Measurements from ENCODE around the gene THAP6.
"Not testable (repeated sequence)": the region's sequence is repeated elsewhere in the genome, so short reads cannot be mapped to it uniquely, and the experiment has no call there.

THAP6 gene

DNA sequence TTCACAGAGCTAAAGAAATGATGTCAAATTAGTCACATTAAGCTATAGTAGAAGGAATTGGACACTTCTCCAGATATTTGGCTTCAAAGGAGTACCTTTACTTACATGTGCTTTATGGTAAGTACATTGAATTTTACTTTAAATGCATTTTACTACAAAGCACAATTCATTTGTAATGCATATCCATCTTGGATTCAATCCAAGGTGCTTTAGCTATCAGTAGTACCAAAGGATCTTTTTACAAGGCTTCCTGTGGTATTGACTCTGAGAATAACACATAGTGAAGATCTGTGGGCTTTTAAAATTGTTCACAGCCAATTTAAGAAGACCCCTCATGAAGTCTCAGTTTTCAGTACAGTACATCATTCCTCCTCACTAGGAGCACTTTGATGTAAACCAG lies 13.2 kb downstream of the THAP6 start:
- Histone ChIP-seq H3K4me1 (ENCODE audit: insufficient read depth, low read length, poor library complexity, severe bottlenecking) (peaks cover 3% of the 10 kb centered on the region), H3K9ac (ENCODE audit: low read depth, low read length, poor library complexity, severe bottlenecking) (no peak overlapping the region), H3K9me2 (replicated peaks; ENCODE audit: low read depth, low read length) (no peaks in the 10 kb centered on the region), H3K27me3 (ENCODE audit: insufficient read depth, low read length, poor library complexity, severe bottlenecking) (no peaks in the 10 kb centered on the region), H3K79me2 (ENCODE audit: insufficient read depth, low read length) (peaks cover 6% of the 10 kb centered on the region; the same call in 1 of the 2 replicates), H3K36me3 (ENCODE audit: insufficient read depth, low read length) (peaks cover 57% of the 10 kb centered on the region), H3K4me2 (ENCODE audit: low read depth, low read length, poor library complexity, severe bottlenecking) (no peak overlapping the region), H3K9me3 (ENCODE audit: insufficient read depth, low read depth, low read length) (0 out of 2 replicates have a peak, but pooled peaks cover 4% of the 10 kb centered on the region), H3K4me3 (ENCODE audit: low read length, poor library complexity, severe bottlenecking) (no peak overlapping the region), H4K20me1 (ENCODE audit: insufficient read depth, low read length, poor library complexity, severe bottlenecking) (no peaks in the 10 kb centered on the region), H2AFZ (ENCODE audit: low read length) (no peak overlapping the region), H3F3A (ENCODE audit: low read depth) (no peaks in the 10 kb centered on the region)
- TF ChIP-seq CTCF (conservative IDR thresholded peaks at IDR 0.05; ENCODE audit: low read length) (no peak), EZH2phosphoT487 (IDR thresholded peaks at IDR 0.05; ENCODE audit: borderline replicate concordance) (no peak)

- H3K9ac ChIP-seq (ENCODE audit: low read depth, low read length, poor library complexity, severe bottlenecking): no peak overlapping the region
- H3K4me3 ChIP-seq (ENCODE audit: low read length, poor library complexity, severe bottlenecking): no peak overlapping the region
- H3K4me2 ChIP-seq (ENCODE audit: low read depth, low read length, poor library complexity, severe bottlenecking): no peak overlapping the region
- 0 out of 2 replicates have a peak, but pooled peaks cover 4% of the 10 kb centered on the region for H3K9me3 ChIP-seq (ENCODE audit: insufficient read depth, low read depth, low read length)
- H3K36me3 ChIP-seq (ENCODE audit: insufficient read depth, low read length): peaks cover 49% of the 10 kb centered on the region
- TF ChIP-seq CTCF (conservative IDR thresholded peaks at IDR 0.05; ENCODE audit: low read length): no peak
- TF ChIP-seq EZH2phosphoT487 (IDR thresholded peaks at IDR 0.05; ENCODE audit: borderline replicate concordance): no peak
- no peaks in the 10 kb centered on the region for H3F3A ChIP-seq (ENCODE audit: low read depth)
- H3K9me2 ChIP-seq (replicated peaks; ENCODE audit: low read depth, low read length): no peaks in the 10 kb centered on the region
- H3K4me1 ChIP-seq (ENCODE audit: insufficient read depth, low read length, poor library complexity, severe bottlenecking): no peaks in the 10 kb centered on the region
- H3K27me3 ChIP-seq (ENCODE audit: insufficient read depth, low read length, poor library complexity, severe bottlenecking): no peaks in the 10 kb centered on the region
- no peaks in the 10 kb centered on the region for H4K20me1 ChIP-seq (ENCODE audit: insufficient read depth, low read length, poor library complexity, severe bottlenecking)
- H3K79me2 ChIP-seq (ENCODE audit: insufficient read depth, low read length): no peaks in the 10 kb centered on the region
- no peak overlapping the region for H2AFZ ChIP-seq (ENCODE audit: low read length)
Observed at GRCh38 chr4:75530556-75531322, 16.5 kb downstream of the THAP6 start.

- H3K79me2 ChIP-seq (ENCODE audit: insufficient read depth, low read length); H2AFZ ChIP-seq (ENCODE audit: low read length); H3K9me2 ChIP-seq (replicated peaks; ENCODE audit: low read depth, low read length); H3K4me1 ChIP-seq (ENCODE audit: insufficient read depth, low read length, poor library complexity, severe bottlenecking); H3F3A ChIP-seq (ENCODE audit: low read depth); H3K27me3 ChIP-seq (ENCODE audit: insufficient read depth, low read length, poor library complexity, severe bottlenecking); H3K4me2 ChIP-seq (ENCODE audit: low read depth, low read length, poor library complexity, severe bottlenecking); H3K9ac ChIP-seq (ENCODE audit: low read depth, low read length, poor library complexity, severe bottlenecking); H3K4me3 ChIP-seq (ENCODE audit: low read length, poor library complexity, severe bottlenecking); H3K9me3 ChIP-seq (ENCODE audit: insufficient read depth, low read depth, low read length); H4K20me1 ChIP-seq (ENCODE audit: insufficient read depth, low read length, poor library complexity, severe bottlenecking): not testable (repeated sequence)
- peaks cover 42% of the 10 kb centered on the region for H3K36me3 ChIP-seq (ENCODE audit: insufficient read depth, low read length)
Observed at GRCh38 chr4:75531536-75532143, 17.4 kb downstream of the THAP6 start.

- not testable (repeated sequence) for H3K79me2 ChIP-seq (ENCODE audit: insufficient read depth, low read length)
- H3K36me3 ChIP-seq (ENCODE audit: insufficient read depth, low read length): peaks cover 25% of the 10 kb centered on the region; the same call in 1 of the 2 replicates
Observed at GRCh38 chr4:75533339-75533887, 19.1 kb downstream of the THAP6 start.

DNA sequence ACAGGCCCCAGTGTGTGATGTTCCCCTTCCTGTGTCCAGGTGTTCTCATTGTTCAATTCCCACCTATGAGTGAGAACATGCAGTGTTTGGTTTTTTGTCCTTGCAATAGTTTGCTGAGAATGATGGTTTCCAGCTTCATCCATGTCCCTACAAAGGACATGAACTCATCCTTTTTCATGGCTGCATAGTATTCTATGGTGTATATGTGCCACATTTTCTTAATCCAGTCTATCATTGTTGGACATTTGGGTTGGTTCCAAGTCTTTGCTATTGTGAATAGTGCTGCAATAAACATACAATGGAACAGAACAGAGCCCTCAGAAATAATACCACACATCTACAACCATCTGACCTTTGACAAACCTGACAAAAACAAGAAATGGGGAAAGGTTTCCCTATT lies 19.7 kb downstream of the THAP6 start:
- not testable (repeated sequence) for H3K79me2 ChIP-seq (ENCODE audit: insufficient read depth, low read length); H3K9ac ChIP-seq (ENCODE audit: low read depth, low read length, poor library complexity, severe bottlenecking); H3K27me3 ChIP-seq (ENCODE audit: insufficient read depth, low read length, poor library complexity, severe bottlenecking); H3F3A ChIP-seq (ENCODE audit: low read depth); H3K4me2 ChIP-seq (ENCODE audit: low read depth, low read length, poor library complexity, severe bottlenecking); H2AFZ ChIP-seq (ENCODE audit: low read length); H3K9me2 ChIP-seq (replicated peaks; ENCODE audit: low read depth, low read length); H3K4me3 ChIP-seq (ENCODE audit: low read length, poor library complexity, severe bottlenecking); H3K4me1 ChIP-seq (ENCODE audit: insufficient read depth, low read length, poor library complexity, severe bottlenecking); H3K9me3 ChIP-seq (ENCODE audit: insufficient read depth, low read depth, low read length); H4K20me1 ChIP-seq (ENCODE audit: insufficient read depth, low read length, poor library complexity, severe bottlenecking)
- peaks cover 25% of the 10 kb centered on the region; the same call in 1 of the 2 replicates for H3K36me3 ChIP-seq (ENCODE audit: insufficient read depth, low read length)

More at GRCh38 chr4:75533339-75533887, 19.1 kb downstream of the THAP6 start:
- H3K9me2 ChIP-seq (replicated peaks; ENCODE audit: low read depth, low read length); H2AFZ ChIP-seq (ENCODE audit: low read length); H3K9ac ChIP-seq (ENCODE audit: low read depth, low read length, poor library complexity, severe bottlenecking); H3K4me2 ChIP-seq (ENCODE audit: low read depth, low read length, poor library complexity, severe bottlenecking); H3K9me3 ChIP-seq (ENCODE audit: insufficient read depth, low read depth, low read length); H3K4me1 ChIP-seq (ENCODE audit: insufficient read depth, low read length, poor library complexity, severe bottlenecking); H3K27me3 ChIP-seq (ENCODE audit: insufficient read depth, low read length, poor library complexity, severe bottlenecking); H3K4me3 ChIP-seq (ENCODE audit: low read length, poor library complexity, severe bottlenecking); H3F3A ChIP-seq (ENCODE audit: low read depth); H4K20me1 ChIP-seq (ENCODE audit: insufficient read depth, low read length, poor library complexity, severe bottlenecking): not testable (repeated sequence)
